ENCODE data around the gene AR. TPM values are rescaled to one million over a fixed set of nuclear protein-coding genes. Genes with fewer than 3 reads are reported as not detected.
"Not testable (repeated sequence)": the region's sequence is repeated elsewhere in the genome, so short reads cannot be mapped to it uniquely, and the experiment has no call there.

The AR gene
- polyA plus RNA-seq, 3 donors: 0.91 to 6.3 (median 5.3) TPM

DNA sequence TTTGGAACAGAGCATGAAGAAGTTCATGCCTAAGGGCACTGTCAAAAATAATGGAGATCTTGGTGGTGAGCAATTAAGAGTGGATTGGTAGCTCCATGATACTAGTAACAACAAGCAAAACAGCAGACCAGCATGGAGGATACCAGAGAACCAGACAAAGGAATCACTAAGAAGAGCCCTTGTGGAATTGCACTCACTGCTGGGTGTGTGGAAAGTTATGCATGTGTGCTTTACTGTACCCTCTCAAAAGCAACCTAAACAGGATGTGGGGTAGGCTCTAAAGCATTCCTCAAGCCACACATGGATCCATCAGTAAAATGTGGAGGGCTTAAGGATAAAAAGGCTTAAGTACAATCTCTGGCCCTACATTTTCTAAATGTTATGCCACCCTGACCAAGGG lies 69.5 kb downstream of the AR start:
- H3K27ac ChIP-seq (ENCODE audit: low read depth, low read length): no peak overlapping the region

DNA sequence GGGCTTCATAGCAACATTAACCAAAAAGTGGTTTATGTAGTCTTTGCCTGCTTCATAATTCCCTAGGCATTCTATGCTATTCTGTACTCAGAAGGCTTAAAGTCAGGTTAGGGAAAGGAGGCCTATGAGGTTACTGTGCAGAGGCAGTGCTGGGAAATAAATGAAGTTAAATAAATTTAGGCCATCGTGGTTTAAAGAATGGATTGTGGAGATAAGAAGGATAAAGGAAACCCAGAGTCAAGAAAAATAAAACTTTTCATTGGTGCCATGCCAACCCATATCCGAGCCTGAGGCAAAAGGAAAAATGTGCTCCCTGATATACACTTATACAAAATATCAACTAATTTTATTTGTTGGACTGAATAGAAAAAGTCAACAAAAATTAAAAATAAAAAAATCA lies 70.2 kb downstream of the AR start:
- no peak overlapping the region for H3K27ac ChIP-seq (ENCODE audit: low read depth, low read length)
- 51 to 61% (median 57%) methylated on average over 2 of the region's 2 CpGs for WGBS, 3 donors

DNA sequence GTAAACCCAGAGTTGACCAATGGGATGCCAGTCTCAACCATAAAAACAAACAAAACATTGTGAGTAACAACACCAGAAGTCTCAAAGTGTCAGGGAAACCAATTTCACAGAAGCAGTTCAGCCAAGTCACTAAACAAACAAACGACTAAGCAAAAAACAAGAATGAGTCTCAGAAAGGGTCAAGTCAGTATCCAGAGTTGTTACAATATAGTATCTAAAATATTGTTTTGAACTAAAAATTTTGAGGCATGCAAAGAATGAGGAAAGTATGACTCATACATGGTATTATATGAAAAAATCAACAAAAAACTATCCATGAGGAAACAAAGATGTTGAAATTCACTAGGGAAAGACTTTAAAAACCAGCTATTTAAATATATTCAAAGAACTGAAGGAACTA lies 70.6 kb downstream of the AR start:
- WGBS, 3 donors: 67 to 91% (median 68%) methylated on average over 1 of the region's 1 CpG
- H3K27ac ChIP-seq (ENCODE audit: low read depth, low read length): no peak overlapping the region

DNA sequence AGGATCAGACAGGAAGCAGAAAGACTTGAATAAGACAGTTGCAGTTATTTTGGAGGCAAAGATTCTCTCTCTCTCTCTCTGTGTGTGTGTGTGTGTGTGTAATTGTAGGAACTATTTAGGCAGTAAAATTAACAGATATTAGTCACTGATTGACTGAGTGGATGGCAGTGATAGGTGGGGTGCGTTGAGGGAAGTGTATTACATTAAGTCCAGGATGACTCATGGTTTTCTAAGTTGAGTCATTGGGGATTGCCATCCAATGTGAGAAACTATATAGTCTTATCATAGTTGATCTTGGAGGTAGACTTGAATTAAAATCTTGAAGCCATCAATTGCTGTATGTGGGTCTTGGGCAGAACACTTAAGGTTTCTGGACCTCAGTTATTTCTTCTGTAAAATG lies 75.4 kb downstream of the AR start:
- WGBS, 3 donors: 41 to 71% (median 50%) methylated on average over 1 of the region's 1 CpG
- H3K27ac ChIP-seq (ENCODE audit: low read depth, low read length): no peak overlapping the region

DNA sequence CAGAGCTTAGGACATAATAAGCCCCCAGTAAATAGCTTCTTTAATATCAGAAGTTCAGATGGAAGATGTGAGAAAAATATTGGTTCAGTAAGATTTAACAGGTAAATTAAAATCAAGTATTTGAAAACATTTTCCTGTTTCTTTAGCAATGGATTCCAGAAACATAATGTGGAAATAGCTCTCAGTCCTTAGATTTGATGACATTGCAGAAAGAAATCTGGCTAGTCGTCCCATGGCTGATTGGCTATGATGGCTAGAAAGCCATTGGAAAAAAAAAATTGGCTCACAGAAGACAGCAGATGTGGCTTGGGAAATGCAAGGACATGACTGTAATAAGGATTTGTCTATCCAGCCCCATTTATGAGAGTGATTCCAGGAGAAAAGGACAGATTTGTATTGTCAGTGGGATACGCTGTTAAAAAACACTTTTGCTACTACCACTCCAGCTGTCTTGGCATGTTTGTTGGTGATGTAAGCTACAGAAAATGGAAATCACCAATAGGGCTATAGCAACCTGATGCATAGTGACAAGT lies 78.3 kb downstream of the AR start:
- WGBS, 3 donors: 67 to 75% (median 73%) methylated on average over 2 of the region's 2 CpGs
- no peak overlapping the region for H3K27ac ChIP-seq (ENCODE audit: low read depth, low read length)

DNA sequence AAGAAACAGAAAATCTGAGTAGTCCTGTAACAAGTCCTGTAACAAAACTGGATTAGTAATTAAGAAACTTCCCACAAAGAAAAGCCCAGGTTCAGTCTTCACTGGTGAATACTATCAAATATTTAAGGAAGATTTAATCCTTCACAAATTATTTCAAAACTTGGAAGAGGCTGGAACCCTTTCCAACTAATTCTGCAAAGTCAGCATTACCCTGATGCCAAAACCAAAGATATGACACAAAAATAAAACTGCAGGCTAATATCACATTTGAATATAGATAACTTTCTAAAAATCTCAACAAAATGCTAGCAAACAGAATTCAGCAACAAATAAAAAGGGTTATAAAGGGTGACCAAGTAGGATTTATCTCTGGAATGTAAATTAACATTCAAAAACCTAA lies 80.5 kb downstream of the AR start:
- H3K27ac ChIP-seq (ENCODE audit: low read depth, low read length): no peak overlapping the region

DNA sequence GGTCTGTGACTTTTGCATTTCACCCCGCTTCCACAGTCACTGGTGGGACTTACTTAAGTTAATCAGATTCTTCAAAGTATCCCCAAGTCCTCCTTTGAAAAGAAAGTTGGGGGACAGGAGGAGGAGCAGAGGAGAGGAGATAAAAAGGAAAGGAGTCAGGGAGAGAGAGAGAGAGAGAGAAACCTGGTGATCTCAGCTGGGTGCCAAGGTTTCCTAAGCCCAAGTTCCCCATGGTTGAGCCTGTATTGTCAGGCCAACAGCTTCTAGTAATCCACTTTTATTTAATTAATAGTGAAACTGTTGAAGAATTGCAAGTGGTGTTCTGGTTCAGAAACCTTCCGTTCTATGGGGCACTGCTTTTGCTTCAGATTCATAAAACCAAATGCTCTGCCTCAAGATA lies 91.6 kb downstream of the AR start:
- no peak overlapping the region for H3K27ac ChIP-seq (ENCODE audit: low read depth, low read length)
- 70 to 97% (median 71%) methylated on average over 2 of the region's 2 CpGs for WGBS, 3 donors

DNA sequence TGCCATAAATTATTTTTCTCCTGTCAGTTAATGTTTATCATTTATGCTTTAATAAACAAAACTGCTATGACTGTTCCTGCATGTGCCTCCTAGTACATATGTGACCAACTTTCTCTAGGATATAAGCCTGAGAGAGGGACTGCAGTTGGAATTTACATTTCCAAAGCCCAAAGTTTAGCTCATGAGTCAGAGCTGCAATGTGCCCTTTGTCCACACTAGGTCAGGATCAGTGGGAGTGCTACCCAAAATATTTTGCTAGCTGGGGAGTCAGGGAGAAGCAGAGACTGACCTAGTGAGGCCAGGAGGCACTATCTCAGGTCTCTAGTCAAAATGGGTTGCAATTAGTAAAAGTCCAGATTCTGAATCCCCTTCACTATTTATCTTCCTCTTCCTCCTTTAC lies 92.7 kb downstream of the AR start:
- no peak overlapping the region for H3K27ac ChIP-seq (ENCODE audit: low read depth, low read length)

DNA sequence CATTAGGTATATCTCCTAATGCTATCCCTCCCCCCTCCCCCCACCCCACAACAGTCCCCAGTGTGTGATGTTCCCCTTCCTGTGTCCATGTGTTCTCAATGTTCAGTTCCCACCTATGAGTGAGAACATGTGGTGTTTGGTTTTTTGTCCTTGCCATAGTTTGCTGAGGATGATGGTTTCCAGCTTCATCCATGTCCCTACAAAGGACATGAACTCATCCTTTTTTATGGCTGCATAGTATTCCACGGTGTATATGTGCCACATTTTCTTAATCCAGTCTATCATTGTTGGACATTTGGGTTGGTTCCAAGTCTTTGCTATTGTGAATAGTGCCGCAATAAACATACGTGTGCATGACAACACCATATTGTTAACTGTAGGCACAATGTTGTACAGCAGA lies 93.5 kb downstream of the AR start:
- H3K27ac ChIP-seq (ENCODE audit: low read depth, low read length): not testable (repeated sequence)
- WGBS, 3 donors: 94 to 98% (median 95%) methylated on average over 2 of the region's 3 CpGs

DNA sequence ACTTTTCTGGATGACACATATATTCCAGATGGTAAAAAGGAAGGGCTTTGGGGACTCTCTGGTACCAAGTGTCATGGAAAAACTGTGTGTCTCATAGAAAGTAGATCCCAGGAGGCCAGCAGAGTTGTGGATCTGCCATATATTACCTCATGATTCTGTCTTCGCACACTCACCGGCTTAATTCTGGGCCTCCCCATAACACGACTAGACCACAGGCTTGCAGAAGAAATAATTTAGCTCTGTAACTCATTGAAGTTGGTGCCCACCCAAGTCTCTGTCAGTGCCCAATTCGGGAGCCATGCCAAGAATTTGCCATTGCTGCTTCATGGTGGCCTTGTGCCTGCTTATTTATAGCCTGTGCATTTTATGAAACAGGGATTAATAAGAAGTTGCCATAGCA lies 104.5 kb downstream of the AR start:
- no peak overlapping the region for H3K27ac ChIP-seq (ENCODE audit: low read depth, low read length)
- 67 to 89% (median 81%) methylated on average over 3 to 4 of the region's 4 CpGs for WGBS, 3 donors

DNA sequence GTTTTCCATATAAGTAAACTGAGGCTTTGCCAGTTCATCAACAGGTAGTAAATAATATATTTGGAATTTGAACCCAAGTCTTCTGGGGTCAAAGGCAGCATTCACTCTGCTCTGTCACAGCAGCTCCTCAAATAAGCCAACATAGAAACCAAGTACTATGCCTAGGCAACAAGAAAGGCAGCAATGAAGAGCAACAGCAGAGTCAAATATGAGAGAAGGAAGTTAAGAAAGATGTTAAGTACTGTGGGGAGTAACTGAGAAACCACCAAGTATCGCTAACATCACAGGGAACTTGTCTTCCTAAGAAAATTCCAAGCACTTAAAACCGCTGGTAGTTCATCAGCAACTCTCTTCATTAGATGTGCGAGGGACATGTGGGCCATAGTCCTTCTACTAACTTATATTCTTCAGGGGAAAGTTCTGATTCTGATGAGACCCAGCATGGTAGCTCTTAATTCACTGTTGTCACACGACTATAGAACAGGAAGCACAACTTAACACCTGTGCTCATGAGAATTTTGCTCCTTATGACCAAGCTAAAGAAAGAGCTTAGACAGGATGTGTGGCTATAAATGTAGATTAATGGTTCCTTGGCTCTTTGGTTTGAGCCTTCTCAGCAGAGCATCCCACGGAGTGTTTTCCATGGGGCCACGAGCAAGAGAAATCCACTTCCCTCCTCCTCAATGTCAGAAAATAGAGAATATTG lies 107.8 kb downstream of the AR start:
- WGBS, 3 donors: 65 to 85% (median 75%) methylated on average over 6 of the region's 6 CpGs
- no peak overlapping the region for H3K27ac ChIP-seq (ENCODE audit: low read depth, low read length)

DNA sequence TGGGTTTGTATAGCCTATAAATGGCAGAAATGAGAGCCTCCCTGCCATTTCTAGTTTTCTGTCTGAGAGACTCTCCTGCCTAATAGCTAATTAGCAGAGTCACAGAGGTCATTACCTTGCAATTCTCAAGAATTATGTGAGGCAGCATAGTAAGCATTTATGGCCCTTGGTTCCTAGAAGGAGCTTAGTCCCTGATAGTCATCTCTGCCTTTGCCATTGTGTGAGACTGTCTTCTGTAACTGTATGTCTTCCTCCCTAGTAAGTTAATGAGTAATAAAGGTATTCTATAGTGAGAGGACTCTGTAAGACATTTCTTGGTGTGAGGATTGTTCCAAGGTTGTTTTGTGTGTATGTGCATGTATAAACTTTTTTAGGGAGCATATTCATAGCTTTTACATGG lies 108.7 kb downstream of the AR start:
- no peak overlapping the region for H3K27ac ChIP-seq (ENCODE audit: low read depth, low read length)

DNA sequence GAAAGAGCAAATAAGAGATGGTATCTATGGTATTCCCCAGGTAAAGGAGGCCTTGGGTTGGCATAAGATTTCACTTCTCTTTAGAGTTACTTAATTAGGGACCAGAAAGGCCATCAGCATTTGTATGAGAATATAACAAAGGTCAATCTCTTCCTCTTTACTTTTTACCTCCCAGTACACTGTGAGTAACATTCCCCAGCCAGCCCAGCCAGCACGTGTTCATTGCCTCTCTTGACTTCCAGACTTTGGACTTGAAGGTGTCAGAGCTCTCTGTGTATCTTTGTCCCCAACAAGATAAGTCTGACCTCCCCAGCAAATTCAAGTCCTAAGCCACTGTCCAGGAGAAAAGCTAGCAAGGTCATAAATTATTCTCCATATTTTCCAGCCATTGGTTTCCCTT lies 110.5 kb downstream of the AR start:
- WGBS, 3 donors: 19 to 61% (median 39%) methylated on average over 1 of the region's 1 CpG
- H3K27ac ChIP-seq (ENCODE audit: low read depth, low read length): no peak overlapping the region

DNA sequence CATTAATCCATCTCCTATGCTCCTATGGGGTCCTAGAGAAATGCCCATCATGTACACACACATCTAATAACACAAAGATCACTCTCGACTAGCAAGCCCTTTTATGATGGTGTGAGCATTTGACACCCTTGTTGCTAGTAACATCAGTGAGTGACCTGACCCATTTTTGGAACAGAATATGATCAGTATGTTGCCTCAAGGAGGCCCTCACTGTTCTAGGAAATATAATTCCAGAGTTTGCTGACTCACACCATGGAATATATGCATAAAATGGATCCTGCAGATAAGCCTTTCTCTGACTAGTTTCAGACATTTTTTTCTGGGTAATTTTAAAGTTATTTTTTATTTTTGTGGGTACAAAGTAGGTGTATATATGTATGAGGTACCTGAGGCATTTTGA lies 121.8 kb downstream of the AR start:
- no peak overlapping the region for H3K27ac ChIP-seq (ENCODE audit: low read depth, low read length)
- 69 to 91% (median 79%) methylated on average over 1 of the region's 1 CpG for WGBS, 3 donors

DNA sequence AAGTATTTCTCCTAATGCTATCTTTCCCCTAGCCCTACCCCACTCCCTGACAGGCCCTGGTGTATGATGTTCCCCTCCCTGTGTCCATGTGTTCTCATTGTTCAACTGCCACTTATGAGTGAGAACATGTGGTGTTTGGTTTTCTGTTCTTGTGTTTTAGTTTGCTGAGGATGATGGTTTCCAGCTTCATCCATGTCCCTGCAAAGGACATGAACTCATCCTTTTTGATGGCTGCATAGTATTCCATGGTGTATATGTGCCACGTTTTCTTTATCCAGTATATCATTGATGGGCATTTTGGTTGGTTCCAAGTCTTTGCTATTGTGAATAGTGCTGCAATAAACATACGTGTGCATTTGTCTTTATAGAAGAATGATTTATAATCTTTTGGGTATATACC lies 126.9 kb downstream of the AR start:
- 57 to 94% (median 85%) methylated on average over 2 of the region's 2 CpGs for WGBS, 3 donors
- not testable (repeated sequence) for H3K27ac ChIP-seq (ENCODE audit: low read depth, low read length)

DNA sequence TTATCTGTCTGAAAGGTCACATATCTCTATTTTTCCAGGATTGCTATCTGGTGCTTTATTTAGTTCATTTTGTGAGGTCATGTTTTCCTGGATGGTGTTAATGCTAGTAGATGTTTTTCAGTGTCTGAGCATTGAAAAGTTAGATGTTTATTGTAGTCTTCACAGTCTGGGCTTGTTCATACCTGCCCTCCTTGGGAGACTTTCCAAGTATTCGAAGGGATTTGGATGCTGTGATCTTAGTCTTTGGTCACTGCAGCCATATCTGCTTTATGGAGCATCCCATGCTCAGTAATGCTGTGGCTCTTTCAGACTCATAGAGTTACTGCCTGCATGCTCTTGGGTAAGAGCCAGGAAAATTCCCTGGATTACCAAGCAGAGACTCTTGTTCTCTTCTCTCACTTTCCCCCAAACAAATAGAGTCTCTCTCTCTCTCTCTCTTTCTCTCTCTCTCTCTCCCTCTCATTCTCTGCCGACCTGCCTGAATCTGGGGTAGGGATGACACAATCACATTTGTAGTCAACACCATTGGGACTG lies 130.0 kb downstream of the AR start:
- no peak overlapping the region for H3K27ac ChIP-seq (ENCODE audit: low read depth, low read length)
- WGBS, 3 donors: 51 to 83% (median 79%) methylated on average over 2 of the region's 2 CpGs

DNA sequence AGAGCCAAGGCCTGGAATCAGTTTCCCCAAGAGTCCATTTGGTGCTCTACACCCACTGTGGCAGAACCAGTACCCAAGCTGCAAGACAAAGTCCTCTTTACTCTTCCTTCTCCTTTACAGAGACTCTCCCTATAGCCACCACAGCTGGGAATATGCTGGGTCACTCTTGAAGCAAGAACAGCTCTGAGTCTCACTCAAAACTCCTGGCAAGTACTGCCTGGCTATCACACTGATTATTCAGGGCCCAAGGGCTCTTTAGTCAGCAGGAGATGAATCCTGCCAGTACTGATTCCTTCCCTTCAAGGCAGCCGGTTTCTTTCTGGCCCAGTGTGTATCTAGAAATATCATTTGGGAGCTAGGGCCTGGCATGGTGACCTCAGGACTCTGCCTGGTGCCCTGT lies 130.9 kb downstream of the AR start:
- 44 to 92% (median 65%) methylated on average over 1 of the region's 1 CpG for WGBS, 3 donors
- no peak overlapping the region for H3K27ac ChIP-seq (ENCODE audit: low read depth, low read length)

DNA sequence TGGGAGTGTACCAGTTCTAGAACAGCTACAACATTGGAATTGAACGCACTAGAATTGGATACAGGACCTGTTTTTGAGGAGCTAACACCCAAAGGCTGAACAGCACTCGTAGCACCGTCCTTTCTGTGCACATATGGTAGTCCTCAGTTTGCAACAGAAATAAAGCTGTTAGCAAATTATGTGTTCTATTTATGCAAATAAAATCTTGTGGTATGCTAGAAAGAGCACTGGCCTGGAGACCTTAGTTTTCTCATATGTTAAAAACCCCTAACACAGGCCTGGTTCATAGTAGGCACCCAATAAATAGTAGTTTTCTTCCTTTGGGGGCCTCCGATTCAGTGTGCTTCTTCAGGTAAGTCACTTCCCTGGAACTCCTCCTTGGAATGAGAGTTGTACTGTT lies 140.3 kb downstream of the AR start:
- H3K27ac ChIP-seq (ENCODE audit: low read depth, low read length): no peak overlapping the region
- WGBS, 3 donors: 76 to 93% (median 77%) methylated on average over 4 of the region's 4 CpGs

DNA sequence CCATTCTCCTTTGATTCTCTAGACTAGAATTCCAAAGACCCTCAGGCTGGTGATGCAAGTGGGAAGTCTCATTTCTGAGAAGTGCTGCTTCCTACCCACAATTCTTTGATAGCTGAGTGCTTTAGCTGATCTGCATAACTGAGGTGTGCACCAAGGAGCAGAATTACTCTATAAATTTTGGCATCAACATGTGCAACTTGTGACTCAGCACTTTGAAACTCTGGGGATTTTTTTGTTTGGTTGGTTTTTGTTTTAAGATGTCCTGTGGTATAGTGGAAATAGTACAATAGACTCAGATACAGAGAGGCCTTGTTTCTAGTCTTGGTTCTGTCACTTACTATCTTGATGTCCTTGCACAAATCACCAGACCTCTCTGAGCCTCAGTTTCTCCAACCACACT lies 148.4 kb downstream of the AR start:
- H3K27ac ChIP-seq (ENCODE audit: low read depth, low read length): no peak overlapping the region

DNA sequence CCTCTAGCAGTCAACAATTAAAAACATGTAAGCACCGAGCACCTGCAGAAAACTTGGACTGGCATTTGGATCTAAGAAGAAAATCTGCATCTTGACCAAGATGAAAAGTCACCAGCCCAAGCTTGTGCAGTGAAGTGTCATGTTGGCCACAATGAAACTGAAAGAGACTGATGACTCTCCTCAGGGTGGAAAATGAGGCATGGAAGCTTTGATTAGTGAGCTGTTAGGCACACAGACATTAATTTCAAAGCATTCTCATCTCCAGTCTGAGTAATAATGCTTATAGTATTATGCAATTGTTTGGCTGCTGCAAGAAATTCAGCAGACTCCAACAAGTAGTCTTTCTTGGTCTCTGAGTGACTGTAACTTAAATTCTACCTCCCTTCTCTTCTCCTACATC lies 150.1 kb downstream of the AR start:
- H3K27ac ChIP-seq (ENCODE audit: low read depth, low read length): no peak overlapping the region
- WGBS, 3 donors: 60 to 88% (median 67%) methylated on average over 1 of the region's 1 CpG

DNA sequence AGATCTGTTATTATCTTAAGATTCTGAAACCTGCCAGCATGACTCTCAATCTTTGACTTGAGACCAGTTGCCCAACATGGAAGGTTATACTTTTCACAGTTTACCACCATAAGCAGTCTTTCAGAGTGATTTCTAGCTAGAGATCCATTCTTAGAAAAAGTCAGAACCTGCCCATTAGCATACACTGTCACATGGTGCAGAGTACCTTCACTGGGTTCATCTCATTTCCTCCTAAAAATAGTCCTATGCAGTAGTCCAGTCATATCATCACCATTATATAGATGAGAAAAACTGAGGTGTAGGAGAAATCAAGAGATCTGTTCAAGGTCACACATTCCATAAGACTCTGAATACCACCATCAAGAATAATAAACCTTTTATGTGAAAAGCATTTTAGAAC lies 153.6 kb downstream of the AR start:
- no peak overlapping the region for H3K27ac ChIP-seq (ENCODE audit: low read depth, low read length)
